Type B pancreatic cell (in vitro differentiated cells): Measurements from ENCODE around the gene CALY. TPM values are rescaled to one million over a fixed set of nuclear protein-coding genes. Genes with fewer than 3 reads are reported as not detected.
"Not testable (repeated sequence)": the region's sequence is repeated elsewhere in the genome, so short reads cannot be mapped to it uniquely, and the experiment has no call there.

Experiments
- DNase-seq: peaks from one replicate; pipeline ENCODE4 v3.0.0; 2021; ENCODE audit warnings: mixed read lengths; ENCODE audit not compliant: unreplicated experiment; ENCODE audit errors: extremely low spot score
- H3K27ac Mint-ChIP-seq: 2 replicates; pipeline ENCODE4 v1.8.0; 2021; ENCODE audit warnings: mild to moderate bottlenecking, mixed read lengths
- H3K27me3 Mint-ChIP-seq: 2 replicates; pipeline ENCODE4 v1.8.0; 2021; ENCODE audit warnings: mixed read lengths
- H3K36me3 Mint-ChIP-seq: 2 replicates; pipeline ENCODE4 v1.8.0; 2021; ENCODE audit warnings: mixed read lengths
- H3K4me1 Mint-ChIP-seq: one replicate; pipeline ENCODE4 v1.8.0; 2021; ENCODE audit warnings: mixed read lengths; ENCODE audit not compliant: unreplicated experiment
- H3K4me3 Mint-ChIP-seq: 2 replicates; pipeline ENCODE4 v1.8.0; 2021; ENCODE audit warnings: mild to moderate bottlenecking, mixed read lengths
- H3K9me3 Mint-ChIP-seq: 2 replicates; pipeline ENCODE4 v1.8.0; 2021; ENCODE audit warnings: mixed read lengths
- total RNA-seq: library from RNA; stranded (reverse); gene quantifications from 2 replicates; pipeline ENCODE4 v1.2.1, GENCODE V29; 2021; ENCODE audit warnings: low replicate concordance
- TF ChIP-seq, protein P1 (sequence below): fragments of 200-600 bp; sonication (generic); conservative IDR thresholded peaks from 2 replicates; pipeline ENCODE4 v1.5.0; 2021; ENCODE audit warnings: antibody characterized with exemption, mild to moderate bottlenecking

CALY gene
- total RNA-seq, 1 donor from 2014 or later, result 3.6 TPM

- peaks cover 46% of the 10 kb centered on the region for H3K27me3 Mint-ChIP-seq
- DNase-seq, result no peak
- H3K9me3 Mint-ChIP-seq, result no peaks in the 10 kb centered on the region
- H3K27ac Mint-ChIP-seq, result peak overlapping the region; percentile 5
- H3K36me3 Mint-ChIP-seq, result no peaks in the 10 kb centered on the region
- H3K4me3 Mint-ChIP-seq, result peak overlapping the region; percentile 73
- peaks cover 10% of the 10 kb centered on the region for H3K4me1 Mint-ChIP-seq
- TF ChIP-seq, protein P1, sequence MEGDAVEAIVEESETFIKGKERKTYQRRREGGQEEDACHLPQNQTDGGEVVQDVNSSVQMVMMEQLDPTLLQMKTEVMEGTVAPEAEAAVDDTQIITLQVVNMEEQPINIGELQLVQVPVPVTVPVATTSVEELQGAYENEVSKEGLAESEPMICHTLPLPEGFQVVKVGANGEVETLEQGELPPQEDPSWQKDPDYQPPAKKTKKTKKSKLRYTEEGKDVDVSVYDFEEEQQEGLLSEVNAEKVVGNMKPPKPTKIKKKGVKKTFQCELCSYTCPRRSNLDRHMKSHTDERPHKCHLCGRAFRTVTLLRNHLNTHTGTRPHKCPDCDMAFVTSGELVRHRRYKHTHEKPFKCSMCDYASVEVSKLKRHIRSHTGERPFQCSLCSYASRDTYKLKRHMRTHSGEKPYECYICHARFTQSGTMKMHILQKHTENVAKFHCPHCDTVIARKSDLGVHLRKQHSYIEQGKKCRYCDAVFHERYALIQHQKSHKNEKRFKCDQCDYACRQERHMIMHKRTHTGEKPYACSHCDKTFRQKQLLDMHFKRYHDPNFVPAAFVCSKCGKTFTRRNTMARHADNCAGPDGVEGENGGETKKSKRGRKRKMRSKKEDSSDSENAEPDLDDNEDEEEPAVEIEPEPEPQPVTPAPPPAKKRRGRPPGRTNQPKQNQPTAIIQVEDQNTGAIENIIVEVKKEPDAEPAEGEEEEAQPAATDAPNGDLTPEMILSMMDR, result no peak
Observed at GRCh38 chr10:133326745-133327650, 9.7 kb downstream of the CALY start.

DNA sequence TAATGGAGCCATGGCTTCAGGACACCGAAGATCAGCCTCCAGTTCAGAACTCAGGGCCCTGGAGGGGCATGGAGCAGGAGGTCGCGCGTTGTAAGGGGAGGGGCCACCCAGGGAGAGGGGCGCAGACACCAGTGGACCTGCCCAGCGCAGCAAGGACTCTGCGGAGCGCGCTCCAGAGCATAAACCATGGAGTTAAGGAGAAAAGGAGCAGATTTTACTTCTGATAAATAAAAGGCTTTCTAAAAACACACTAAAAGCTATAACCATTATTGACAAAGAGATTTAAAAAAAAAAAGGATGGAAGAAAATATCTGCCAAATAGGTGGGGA lies 10.5 kb downstream of the CALY start:
- Mint-ChIP-seq H3K9me3 (no peaks in the 10 kb centered on the region), H3K36me3 (no peaks in the 10 kb centered on the region), H3K4me1 (peaks cover 10% of the 10 kb centered on the region), H3K4me3 (peak overlapping the region; percentile 73), H3K27me3 (peaks cover 38% of the 10 kb centered on the region), H3K27ac (peak overlapping the region; percentile 48)
- TF ChIP-seq, protein P1, result no peak
- DNase-seq, result no peak

- Mint-ChIP-seq H3K4me3 (peak overlapping the region; percentile 85), H3K9me3 (no peaks in the 10 kb centered on the region), H3K4me1 (peaks cover 10% of the 10 kb centered on the region), H3K36me3 (no peaks in the 10 kb centered on the region), H3K27me3 (peaks cover 32% of the 10 kb centered on the region), H3K27ac (peak overlapping the region; percentile 48)
- DNase-seq, result no peak
- TF ChIP-seq, protein P1, result no peak
Observed at GRCh38 chr10:133325440-133326222, 11.1 kb downstream of the CALY start.

DNA sequence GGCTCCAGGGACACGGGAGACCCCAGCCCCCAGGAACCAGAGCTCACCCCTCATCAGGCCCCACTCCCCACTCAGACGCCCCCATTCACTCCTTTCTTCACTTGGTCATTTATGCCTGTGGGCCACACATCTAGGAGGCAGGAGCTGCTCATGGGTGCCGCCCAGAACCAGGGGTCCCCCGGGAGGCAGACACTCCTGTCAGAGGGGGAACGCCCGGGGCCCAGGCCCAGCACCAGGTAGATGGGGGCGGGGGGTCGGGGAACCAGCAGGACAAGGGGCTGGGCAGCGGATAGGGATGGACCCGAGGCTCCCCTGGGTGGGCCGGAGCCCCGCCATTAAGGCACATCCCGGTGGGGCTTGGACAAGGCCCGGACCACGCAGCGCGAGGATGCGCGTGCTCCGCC lies 11.8 kb downstream of the CALY start:
- H3K9me3 Mint-ChIP-seq, result no peaks in the 10 kb centered on the region
- TF ChIP-seq, protein P1, result no peak
- H3K27me3 Mint-ChIP-seq, result peaks cover 36% of the 10 kb centered on the region
- no peak overlapping the region for H3K27ac Mint-ChIP-seq
- H3K4me3 Mint-ChIP-seq, result no peak overlapping the region
- H3K36me3 Mint-ChIP-seq, result no peaks in the 10 kb centered on the region
- H3K4me1 Mint-ChIP-seq, result peaks cover 10% of the 10 kb centered on the region
- no peak for DNase-seq

GRCh38 chr10:133324198-133324792 lies 12.4 kb downstream of the CALY start:
- no peak overlapping the region for H3K4me3 Mint-ChIP-seq
- TF ChIP-seq, protein P1, result no peak
- DNase-seq, result no peak
- peaks cover 8% of the 10 kb centered on the region for H3K4me1 Mint-ChIP-seq
- H3K27ac Mint-ChIP-seq, result no peak overlapping the region
- no peaks in the 10 kb centered on the region for H3K36me3 Mint-ChIP-seq
- peaks cover 34% of the 10 kb centered on the region for H3K27me3 Mint-ChIP-seq
- no peaks in the 10 kb centered on the region for H3K9me3 Mint-ChIP-seq

GRCh38 chr10:133322064-133322709 lies 14.5 kb downstream of the CALY start:
- H3K4me1 Mint-ChIP-seq, H3K36me3 Mint-ChIP-seq, H3K27ac Mint-ChIP-seq, H3K9me3 Mint-ChIP-seq, H3K4me3 Mint-ChIP-seq, DNase-seq: not testable (repeated sequence)
- H3K27me3 Mint-ChIP-seq, result peaks cover 28% of the 10 kb centered on the region

DNA sequence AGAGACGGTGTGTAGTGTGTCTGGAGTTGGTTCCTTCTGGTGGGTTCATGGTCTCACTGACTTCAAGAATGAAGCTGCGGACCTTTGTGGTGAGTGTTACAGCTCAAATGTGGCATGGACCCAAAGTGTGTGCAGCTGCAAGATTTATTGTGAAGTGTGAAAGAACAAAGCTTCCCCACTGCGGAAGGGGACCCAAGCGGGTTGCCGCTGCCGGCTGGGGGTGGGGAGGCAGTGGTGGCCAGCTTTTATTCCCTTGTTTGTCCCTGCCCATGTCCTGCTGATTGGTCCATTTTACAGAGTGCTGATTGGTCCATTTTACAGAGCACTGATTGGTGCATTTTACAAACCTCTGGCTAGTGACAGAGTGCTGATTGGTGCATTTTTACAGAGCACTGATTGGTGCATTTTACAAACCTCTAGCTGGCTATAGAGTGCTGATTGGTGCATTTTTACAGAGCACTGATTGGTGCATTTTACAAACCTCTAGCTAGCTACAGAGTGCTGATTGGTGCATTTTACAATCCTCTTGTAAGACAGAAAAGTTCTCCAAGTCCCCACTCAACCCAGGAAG lies 15.8 kb downstream of the CALY start:
- not testable (repeated sequence) for H3K4me1 Mint-ChIP-seq, H3K27ac Mint-ChIP-seq, H3K9me3 Mint-ChIP-seq, DNase-seq, H3K36me3 Mint-ChIP-seq, H3K4me3 Mint-ChIP-seq
- peaks cover 18% of the 10 kb centered on the region for H3K27me3 Mint-ChIP-seq
